NCI-H1930 (cell line): ENCODE results near the gene RGS6.

Source experiments
- DNase-seq, 2 experiments: peaks; one replicate each; lab custom pipeline; 2025; lab: John Stamatoyannopoulos, UW

RGS6 gene

GRCh38 chr14:72583316-72584272 is 651.4 kb downstream of the RGS6 start:
- no peak for DNase-seq

- no peak for DNase-seq
Observed at GRCh38 chr14:72588521-72588920, 656.3 kb downstream of the RGS6 start.

GRCh38 chr14:72589652-72590051 is 657.4 kb downstream of the RGS6 start:
- DNase-seq: no peak

- DNase-seq: no peak
Observed at GRCh38 chr14:72590577-72590976, 658.3 kb downstream of the RGS6 start.

GRCh38 chr14:72591391-72591790 is 659.2 kb downstream of the RGS6 start:
- no peak for DNase-seq

- DNase-seq: no peak
Observed at GRCh38 chr14:72594099-72594901, 662.1 kb downstream of the RGS6 start.

GRCh38 chr14:72595152-72595862 is 663.1 kb downstream of the RGS6 start:
- DNase-seq: no peak

GRCh38 chr14:72597252-72598233 is 665.3 kb downstream of the RGS6 start:
- no peak for DNase-seq

GRCh38 chr14:72598306-72598705 is 666.1 kb downstream of the RGS6 start:
- DNase-seq: no peak

GRCh38 chr14:72599579-72600470 is 667.6 kb downstream of the RGS6 start:
- no peak for DNase-seq

GRCh38 chr14:72600551-72601330 is 668.5 kb downstream of the RGS6 start:
- no peak for DNase-seq

- DNase-seq: no peak
Observed at GRCh38 chr14:72603639-72604038, 671.4 kb downstream of the RGS6 start.

- DNase-seq: no peak
Observed at GRCh38 chr14:72604133-72604532, 671.9 kb downstream of the RGS6 start.

GRCh38 chr14:72605096-72605920 is 673.1 kb downstream of the RGS6 start:
- no peak for DNase-seq

GRCh38 chr14:72605921-72606220 is 673.6 kb downstream of the RGS6 start:
- no peak for DNase-seq

- no peak for DNase-seq
Observed at GRCh38 chr14:72606879-72607278, 674.6 kb downstream of the RGS6 start.

- DNase-seq: no peak
Observed at GRCh38 chr14:72607386-72608130, 675.3 kb downstream of the RGS6 start.
